ENCODE results near the gene TANC1.

The TANC1 gene

GRCh38 chr2:159153463-159153862, 185.0 kb downstream of the TANC1 start:
- FAIRE-seq (no peak), DNase-seq (ENCODE audit: insufficient read length, low spot score) (no peak)
- no peak for TF ChIP-seq CTCF (IDR thresholded peaks at IDR 0.05; ENCODE audit: insufficient read depth, missing control alignments)

GRCh38 chr2:159153951-159154350, 185.5 kb downstream of the TANC1 start:
- no peak for TF ChIP-seq CTCF (IDR thresholded peaks at IDR 0.05; ENCODE audit: insufficient read depth, missing control alignments)
- no peak for FAIRE-seq

GRCh38 chr2:159154366-159154765, 185.9 kb downstream of the TANC1 start:
- no peak for TF ChIP-seq CTCF (IDR thresholded peaks at IDR 0.05; ENCODE audit: insufficient read depth, missing control alignments)
- DNase-seq (ENCODE audit: insufficient read length, low spot score) = no peak
- FAIRE-seq = no peak

More at GRCh38 chr2:159153951-159154350, 185.5 kb downstream of the TANC1 start:
- DNase-seq (ENCODE audit: insufficient read length, low spot score) = no peak

GRCh38 chr2:159155320-159155719, 186.9 kb downstream of the TANC1 start:
- DNase-seq (ENCODE audit: insufficient read length, low spot score) (no peak), FAIRE-seq (no peak)
- no peak for TF ChIP-seq CTCF (IDR thresholded peaks at IDR 0.05; ENCODE audit: insufficient read depth, missing control alignments)

GRCh38 chr2:159155791-159156190, 187.4 kb downstream of the TANC1 start:
- DNase-seq (ENCODE audit: insufficient read length, low spot score) (no peak), FAIRE-seq (no peak)
- no peak for TF ChIP-seq CTCF (IDR thresholded peaks at IDR 0.05; ENCODE audit: insufficient read depth, missing control alignments)

- DNase-seq (ENCODE audit: insufficient read length, low spot score) (no peak), FAIRE-seq (no peak)
- TF ChIP-seq CTCF (IDR thresholded peaks at IDR 0.05; ENCODE audit: insufficient read depth, missing control alignments) = no peak
Observed at GRCh38 chr2:159156834-159157233, 188.4 kb downstream of the TANC1 start.

GRCh38 chr2:159157361-159158209, 189.1 kb downstream of the TANC1 start:
- no peak for TF ChIP-seq CTCF (IDR thresholded peaks at IDR 0.05; ENCODE audit: insufficient read depth, missing control alignments)
- DNase-seq (ENCODE audit: insufficient read length, low spot score) (no peak), FAIRE-seq (no peak)
